GM23338 (cell line): ENCODE measurements around the gene MYLK2.

Experiments
- EZH2 ChIP-seq: fragments of 200-600 bp; sonication (generic); IDR thresholded peaks from one replicate; pipeline ENCODE4 v1.8.0; 2017; ENCODE audit warnings: antibody characterized with exemption, mild to moderate bottlenecking, low read depth; ENCODE audit not compliant: unreplicated experiment
- EZH2phosphoT487 ChIP-seq: fragments of 200-600 bp; sonication (generic); IDR thresholded peaks from one replicate; pipeline ENCODE4 v1.8.1; 2018; ENCODE audit warnings: antibody characterized with exemption; ENCODE audit not compliant: unreplicated experiment
- NANOG ChIP-seq: IDR thresholded peaks from 2 replicates; pipeline ENCODE4 v1.6.1; 2016; ENCODE audit warnings: antibody characterized with exemption, borderline replicate concordance
- POLR2AphosphoS5 ChIP-seq: IDR thresholded peaks from 2 replicates; pipeline ENCODE4 v1.6.1; 2016; ENCODE audit warnings: antibody characterized with exemption, low read depth
- STAT1 ChIP-seq: IDR thresholded peaks from one replicate; pipeline ENCODE4 v1.6.1; 2016; ENCODE audit warnings: antibody characterized with exemption; ENCODE audit not compliant: unreplicated experiment
- ZNF114 ChIP-seq: fragments of 250-450 bp; sonication (Bioruptor Pico); IDR thresholded peaks from 2 replicates; pipeline ENCODE4 v1.5.0; 2020; ENCODE audit warnings: mild to moderate bottlenecking, moderate library complexity
- ZNF331 ChIP-seq: fragments of 250-450 bp; sonication (Bioruptor Pico); IDR thresholded peaks from 2 replicates; pipeline ENCODE4 v1.5.0; 2020; ENCODE audit warnings: low read depth, mild to moderate bottlenecking, moderate library complexity
- TF ChIP-seq, protein P1 (sequence below), 2 experiments: fragments of 200-600 bp in 1 of 2; sonication (generic) in 1 of 2; conservative IDR thresholded peaks; 2 replicates each; pipeline versions ENCODE4 v1.5.1 to v1.6.1; 2016 to 2017; ENCODE audit warnings: antibody characterized with exemption in 2 of 2, low read depth in 2 of 2, mild to moderate bottlenecking in 2 of 2, moderate library complexity in 1 of 2
- TF ChIP-seq, protein P2 (sequence below): IDR thresholded peaks from one replicate; pipeline ENCODE4 v1.6.1; 2018; ENCODE audit warnings: antibody characterized with exemption; ENCODE audit not compliant: unreplicated experiment
- TF ChIP-seq, protein P3 (sequence below): IDR thresholded peaks from 2 replicates; pipeline ENCODE4 v1.6.1; 2016; ENCODE audit warnings: antibody characterized with exemption

- TF ChIP-seq, protein P1, sequence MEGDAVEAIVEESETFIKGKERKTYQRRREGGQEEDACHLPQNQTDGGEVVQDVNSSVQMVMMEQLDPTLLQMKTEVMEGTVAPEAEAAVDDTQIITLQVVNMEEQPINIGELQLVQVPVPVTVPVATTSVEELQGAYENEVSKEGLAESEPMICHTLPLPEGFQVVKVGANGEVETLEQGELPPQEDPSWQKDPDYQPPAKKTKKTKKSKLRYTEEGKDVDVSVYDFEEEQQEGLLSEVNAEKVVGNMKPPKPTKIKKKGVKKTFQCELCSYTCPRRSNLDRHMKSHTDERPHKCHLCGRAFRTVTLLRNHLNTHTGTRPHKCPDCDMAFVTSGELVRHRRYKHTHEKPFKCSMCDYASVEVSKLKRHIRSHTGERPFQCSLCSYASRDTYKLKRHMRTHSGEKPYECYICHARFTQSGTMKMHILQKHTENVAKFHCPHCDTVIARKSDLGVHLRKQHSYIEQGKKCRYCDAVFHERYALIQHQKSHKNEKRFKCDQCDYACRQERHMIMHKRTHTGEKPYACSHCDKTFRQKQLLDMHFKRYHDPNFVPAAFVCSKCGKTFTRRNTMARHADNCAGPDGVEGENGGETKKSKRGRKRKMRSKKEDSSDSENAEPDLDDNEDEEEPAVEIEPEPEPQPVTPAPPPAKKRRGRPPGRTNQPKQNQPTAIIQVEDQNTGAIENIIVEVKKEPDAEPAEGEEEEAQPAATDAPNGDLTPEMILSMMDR (conservative IDR thresholded peaks at IDR 0.05; ENCODE audit: low read depth in 2 of 2): no peak
- TF ChIP-seq, protein P2, sequence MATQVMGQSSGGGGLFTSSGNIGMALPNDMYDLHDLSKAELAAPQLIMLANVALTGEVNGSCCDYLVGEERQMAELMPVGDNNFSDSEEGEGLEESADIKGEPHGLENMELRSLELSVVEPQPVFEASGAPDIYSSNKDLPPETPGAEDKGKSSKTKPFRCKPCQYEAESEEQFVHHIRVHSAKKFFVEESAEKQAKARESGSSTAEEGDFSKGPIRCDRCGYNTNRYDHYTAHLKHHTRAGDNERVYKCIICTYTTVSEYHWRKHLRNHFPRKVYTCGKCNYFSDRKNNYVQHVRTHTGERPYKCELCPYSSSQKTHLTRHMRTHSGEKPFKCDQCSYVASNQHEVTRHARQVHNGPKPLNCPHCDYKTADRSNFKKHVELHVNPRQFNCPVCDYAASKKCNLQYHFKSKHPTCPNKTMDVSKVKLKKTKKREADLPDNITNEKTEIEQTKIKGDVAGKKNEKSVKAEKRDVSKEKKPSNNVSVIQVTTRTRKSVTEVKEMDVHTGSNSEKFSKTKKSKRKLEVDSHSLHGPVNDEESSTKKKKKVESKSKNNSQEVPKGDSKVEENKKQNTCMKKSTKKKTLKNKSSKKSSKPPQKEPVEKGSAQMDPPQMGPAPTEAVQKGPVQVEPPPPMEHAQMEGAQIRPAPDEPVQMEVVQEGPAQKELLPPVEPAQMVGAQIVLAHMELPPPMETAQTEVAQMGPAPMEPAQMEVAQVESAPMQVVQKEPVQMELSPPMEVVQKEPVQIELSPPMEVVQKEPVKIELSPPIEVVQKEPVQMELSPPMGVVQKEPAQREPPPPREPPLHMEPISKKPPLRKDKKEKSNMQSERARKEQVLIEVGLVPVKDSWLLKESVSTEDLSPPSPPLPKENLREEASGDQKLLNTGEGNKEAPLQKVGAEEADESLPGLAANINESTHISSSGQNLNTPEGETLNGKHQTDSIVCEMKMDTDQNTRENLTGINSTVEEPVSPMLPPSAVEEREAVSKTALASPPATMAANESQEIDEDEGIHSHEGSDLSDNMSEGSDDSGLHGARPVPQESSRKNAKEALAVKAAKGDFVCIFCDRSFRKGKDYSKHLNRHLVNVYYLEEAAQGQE: no peak
- TF ChIP-seq, protein P3, sequence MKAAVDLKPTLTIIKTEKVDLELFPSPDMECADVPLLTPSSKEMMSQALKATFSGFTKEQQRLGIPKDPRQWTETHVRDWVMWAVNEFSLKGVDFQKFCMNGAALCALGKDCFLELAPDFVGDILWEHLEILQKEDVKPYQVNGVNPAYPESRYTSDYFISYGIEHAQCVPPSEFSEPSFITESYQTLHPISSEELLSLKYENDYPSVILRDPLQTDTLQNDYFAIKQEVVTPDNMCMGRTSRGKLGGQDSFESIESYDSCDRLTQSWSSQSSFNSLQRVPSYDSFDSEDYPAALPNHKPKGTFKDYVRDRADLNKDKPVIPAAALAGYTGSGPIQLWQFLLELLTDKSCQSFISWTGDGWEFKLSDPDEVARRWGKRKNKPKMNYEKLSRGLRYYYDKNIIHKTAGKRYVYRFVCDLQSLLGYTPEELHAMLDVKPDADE: no peak
- no peak for TF ChIP-seq POLR2AphosphoS5
- no peak for TF ChIP-seq STAT1
- TF ChIP-seq ZNF114 (CRISPR knock-in tag): no peak
- no peak for TF ChIP-seq EZH2
- no peak for TF ChIP-seq ZNF331
- no peak for TF ChIP-seq EZH2phosphoT487
- TF ChIP-seq NANOG: no peak
These were observed 40.3 kb downstream of the MYLK2 start for GRCh38 chr20:31859266-31859997.
